Liver (tissue), 9 donors: ENCODE measurements around the gene TMEM8B. TPM values are rescaled to one million over a fixed set of nuclear protein-coding genes. Genes with fewer than 3 reads are reported as not detected.

Source experiments
- DNase-seq: peaks from one replicate; pipeline ENCODE4 v3.0.0-alpha.2; 2017; ENCODE audit warnings: low spot score
- H3K27ac ChIP-seq, 2 donors: one replicate each; pipeline ENCODE4 v1.7.0; 2013; ENCODE audit warnings: inconsistent platforms in 2 of 2, low read length in 2 of 2, control low read depth in 1 of 2, low read depth in 1 of 2, mild to moderate bottlenecking in 1 of 2
- H3K27me3 ChIP-seq, 4 donors: one replicate each; pipeline versions ENCODE4 v1.6.1 to v1.7.0; 2013; ENCODE audit warnings: low read length in 3 of 4, inconsistent platforms in 1 of 4, mild to moderate bottlenecking in 1 of 4, moderate library complexity in 1 of 4; ENCODE audit not compliant: control insufficient read depth in 4 of 4, insufficient read depth in 4 of 4
- H3K36me3 ChIP-seq, 4 donors: one replicate each; pipeline versions ENCODE4 v1.6.1 to v1.7.0; 2013; ENCODE audit warnings: low read length in 3 of 4, mild to moderate bottlenecking in 3 of 4, low read depth in 1 of 4, moderate library complexity in 1 of 4; ENCODE audit not compliant: control insufficient read depth in 4 of 4, insufficient read depth in 3 of 4
- H3K4me1 ChIP-seq, 4 donors: one replicate each; pipeline versions ENCODE4 v1.6.1 to v1.7.0; 2013; ENCODE audit warnings: low read length in 3 of 4, mild to moderate bottlenecking in 3 of 4, moderate library complexity in 1 of 4; ENCODE audit not compliant: control insufficient read depth in 4 of 4, insufficient read depth in 4 of 4
- H3K4me3 ChIP-seq, 3 donors: one replicate each; pipeline versions ENCODE4 v1.6.1 to v1.7.0; 2013; ENCODE audit warnings: low read length in 3 of 3, control low read depth in 1 of 3, low read depth in 1 of 3, mild to moderate bottlenecking in 1 of 3
- H3K9ac ChIP-seq, 2 donors: one replicate each; pipeline ENCODE4 v1.7.0; 2013; ENCODE audit warnings: low read length in 2 of 2, mild to moderate bottlenecking in 2 of 2, moderate library complexity in 2 of 2, control low read depth in 1 of 2, low read depth in 1 of 2
- H3K9me3 ChIP-seq, 4 donors: one replicate each; pipeline versions ENCODE4 v1.6.1 to v1.7.0; 2013; ENCODE audit warnings: low read length in 3 of 4; ENCODE audit not compliant: control insufficient read depth in 4 of 4
- ATF3 ChIP-seq: IDR thresholded peaks from 2 replicates; pipeline ENCODE4 v1.6.1; 2016; ENCODE audit warnings: antibody characterized with exemption
- CTCF ChIP-seq: fragments of 150-350 bp; IDR thresholded peaks from 2 replicates; pipeline ENCODE4 v1.5.1; 2017; ENCODE audit warnings: improper control_type of control experiment, low read depth, low read length; ENCODE audit not compliant: missing input control
- EGR1 ChIP-seq, 2 donors: IDR thresholded peaks; 2 replicates each; pipeline ENCODE4 v1.6.1; 2016 to 2018; ENCODE audit warnings: antibody characterized with exemption in 2 of 2, low read depth in 2 of 2
- FOXA1 ChIP-seq: IDR thresholded peaks from 2 replicates; pipeline ENCODE4 v1.6.1; 2016; ENCODE audit warnings: antibody characterized with exemption
- FOXA2 ChIP-seq: IDR thresholded peaks from 2 replicates; pipeline ENCODE4 v1.6.1; 2016; ENCODE audit warnings: antibody characterized with exemption
- HNF4A ChIP-seq, 2 donors: conservative IDR thresholded peaks; 2 replicates each; pipeline ENCODE4 v1.6.1; 2016; ENCODE audit warnings: antibody characterized with exemption in 2 of 2, mild to moderate bottlenecking in 2 of 2
- NR2F2 ChIP-seq: IDR thresholded peaks from 2 replicates; pipeline ENCODE4 v1.6.1; 2016; ENCODE audit warnings: antibody characterized with exemption
- RAD21 ChIP-seq, 2 donors: IDR thresholded peaks; 2 replicates each; pipeline ENCODE4 v1.6.1; 2016; ENCODE audit warnings: antibody characterized with exemption in 2 of 2, mild to moderate bottlenecking in 2 of 2
- REST ChIP-seq: IDR thresholded peaks from 2 replicates; pipeline ENCODE4 v1.6.1; 2016; ENCODE audit warnings: antibody characterized with exemption, mild to moderate bottlenecking
- RXRA ChIP-seq, 2 donors: IDR thresholded peaks; 2 replicates each; pipeline ENCODE4 v1.6.1; 2017 to 2018; ENCODE audit warnings: antibody characterized with exemption in 2 of 2, mild to moderate bottlenecking in 1 of 2
- SP1 ChIP-seq: IDR thresholded peaks from 2 replicates; pipeline ENCODE4 v1.6.1; 2018; ENCODE audit warnings: antibody characterized with exemption, mild to moderate bottlenecking
- TAF1 ChIP-seq: conservative IDR thresholded peaks from 2 replicates; pipeline ENCODE4 v1.6.1; 2016; ENCODE audit warnings: antibody characterized with exemption, mild to moderate bottlenecking
- ZBTB33 ChIP-seq: IDR thresholded peaks from 2 replicates; pipeline ENCODE4 v1.6.1; 2016; ENCODE audit warnings: antibody characterized with exemption
- WGBS: extraction: QIAGEN DNeasy Blood & Tissue Kit; methylation state at CpG from one replicate; pipeline ENCODE4 v1.1.7; 2013; 5-methylcytosine and 5-hydroxymethylcytosine counted together
- polyA plus RNA-seq, 2 donors: library from polyadenylated mRNA; stranded (reverse) in 1 of 2; unstranded in 1 of 2; fragments of 200-250 nt in 1 of 2; fragments of >200 nt in 1 of 2; fragmentation: Nextera tagmentation in 1 of 2; extraction: Ambion mirVana in 1 of 2; gene quantifications; one replicate each; pipeline versions ENCODE4 v1.2.1 to v1.2.3, GENCODE V29; 2013 to 2015
- total RNA-seq, 2 donors: library from RNA; depleted of rRNA; stranded (reverse); fragments of >200 nt; gene quantifications; one replicate each; pipeline ENCODE4 v1.2.3, GENCODE V29; 2014
- donor health status: healthy.
- donor health status: healthy.
- donor health status: healthy.
- donor health status: healthy.
- donor health status: healthy.

Gene TMEM8B
- total and polyA plus RNA-seq, 4 donors = 1.1 to 5.4 (median 2.7) TPM

- Histone ChIP-seq H3K27me3 (no peaks in the 10 kb centered on the region), H3K9me3 (no peaks in the 10 kb centered on the region), H3K9ac (peak overlapping the region in 1 of 2 donors; percentile 87), H3K4me3 (peak overlapping the region; percentile 2 to 82 (median 30)), H3K27ac (peak overlapping the region; percentile 95 to 100), H3K4me1 (peaks cover 16 to 39% (median 35%) of the 10 kb centered on the region in 4 donors), H3K36me3 (peaks cover 0 to 2% (median under 1%) of the 10 kb centered on the region in 4 donors)
- no peak for TF ChIP-seq TAF1
- peak; percentile 25 for TF ChIP-seq CTCF
- TF ChIP-seq REST = no peak
- TF ChIP-seq ATF3 = no peak
- no peak for TF ChIP-seq FOXA2
- no peak for TF ChIP-seq NR2F2
- no peak for TF ChIP-seq HNF4A (conservative IDR thresholded peaks at IDR 0.05)
- peak in 1 of 2 donors; percentile 33 for TF ChIP-seq RAD21 (IDR thresholded peaks at IDR 0.05)
- TF ChIP-seq RXRA (IDR thresholded peaks at IDR 0.05) = no peak
- no peak for TF ChIP-seq EGR1 (IDR thresholded peaks at IDR 0.05; ENCODE audit: low read depth in 2 of 2)
- WGBS = 59% methylated on average over 10 of the region's 10 CpGs
- DNase-seq = no peak
These were observed 15.5 kb upstream of the TMEM8B start for GRCh38 chr9:35813434-35814105.

GRCh38 chr9:35814106-35814840 is 14.8 kb upstream of the TMEM8B start:
- Histone ChIP-seq H3K27ac (peak overlapping the region; percentile 95 to 100), H3K36me3 (peaks cover 0 to 2% (median 0%) of the 10 kb centered on the region in 4 donors), H3K4me3 (peak overlapping the region; percentile 67 to 82 (median 79)), H3K27me3 (no peaks in the 10 kb centered on the region), H3K4me1 (peaks cover 16 to 42% (median 35%) of the 10 kb centered on the region in 4 donors), H3K9ac (peak overlapping the region; percentile 87 to 91), H3K9me3 (no peaks in the 10 kb centered on the region)
- 2% methylated on average over 29 of the region's 29 CpGs for WGBS
- peak; percentile 72 for DNase-seq
- TF ChIP-seq ZBTB33 (peak; percentile 77), RXRA (IDR thresholded peaks at IDR 0.05) (peak; percentile 99 to 100), CTCF (no peak), SP1 (peak; percentile 98), REST (peak; percentile 95), HNF4A (conservative IDR thresholded peaks at IDR 0.05) (peak; percentile 88 to 95), EGR1 (IDR thresholded peaks at IDR 0.05; ENCODE audit: low read depth in 2 of 2) (no peak), FOXA2 (peak; percentile 49), ATF3 (peak; percentile 94), RAD21 (IDR thresholded peaks at IDR 0.05) (peak; percentile 13 to 23), FOXA1 (no peak), TAF1 (peak; percentile 59)
